ENCODE measurements around the gene ASTN2. TPM values are rescaled to one million over a fixed set of nuclear protein-coding genes. Genes with fewer than 3 reads are reported as not detected.

Gene ASTN2
- total and polyA plus RNA-seq, 2 experiments from 2014 or later, result 5.8 to 7.5 TPM

DNA sequence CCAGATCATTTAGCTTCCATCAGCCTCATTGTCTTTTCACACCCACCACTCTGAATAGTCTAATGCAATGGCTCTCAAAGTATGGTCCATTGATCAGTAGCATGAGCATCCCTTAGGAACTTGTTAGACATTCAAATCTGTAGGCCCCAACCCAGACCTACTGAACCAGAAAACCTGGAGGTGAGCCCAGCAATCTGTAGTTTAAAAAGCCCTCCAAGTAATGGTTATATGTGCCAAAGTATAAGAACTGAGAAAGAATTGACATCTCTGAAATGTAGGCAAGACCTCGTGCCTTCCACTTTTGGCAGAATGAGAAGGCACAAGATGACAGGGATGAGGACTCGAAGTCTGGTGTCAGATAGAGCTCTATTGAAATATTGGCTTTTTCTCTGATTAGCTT, 460.1 kb downstream of the ASTN2 start:
- H3K79me2 ChIP-seq (ENCODE audit: insufficient read depth), result no peaks in the 10 kb centered on the region
- WGBS, 2 experiments (ENCODE audit: low coverage in 1 of 2, low lambda C conversion rate in 2 of 2, missing lambda C conversion rate in 2 of 2), result 42 to 59% methylated on average over 2 of the region's 2 CpGs
- in situ Hi-C loops (cut with MboI), result no loop called here
- no peaks in the 10 kb centered on the region for H3K9me2 ChIP-seq (ENCODE audit: insufficient read depth)
- H3K36me3 ChIP-seq (ENCODE audit: low read depth), result no peaks in the 10 kb centered on the region
- H4K20me1 ChIP-seq (ENCODE audit: insufficient read depth), result no peaks in the 10 kb centered on the region
- no peak overlapping the region for H3K9ac ChIP-seq
- H3K27me3 ChIP-seq (replicated peaks; ENCODE audit: insufficient read depth), result no peaks in the 10 kb centered on the region
- H3K4me3 ChIP-seq, result no peak overlapping the region
- peaks cover 16% of the 10 kb centered on the region for H3K4me1 ChIP-seq (ENCODE audit: insufficient read depth)
- H3F3A ChIP-seq (ENCODE audit: insufficient read depth), result peaks cover 12% of the 10 kb centered on the region
- H3K27ac ChIP-seq, result no peak overlapping the region
- no peak for TF ChIP-seq EZH2phosphoT487 (IDR thresholded peaks at IDR 0.05; ENCODE audit: insufficient read depth, low read depth)
- no peak for TF ChIP-seq EZH2 (IDR thresholded peaks at IDR 0.05; ENCODE audit: insufficient read depth, poor library complexity, severe bottlenecking)
- no peak overlapping the region for H3K4me2 ChIP-seq (ENCODE audit: unreplicated experiment)
- no peak overlapping the region for H2AFZ ChIP-seq
- no peak for DNase-seq
- H3K9me3 ChIP-seq (ENCODE audit: low read depth), result no peaks in the 10 kb centered on the region

DNA sequence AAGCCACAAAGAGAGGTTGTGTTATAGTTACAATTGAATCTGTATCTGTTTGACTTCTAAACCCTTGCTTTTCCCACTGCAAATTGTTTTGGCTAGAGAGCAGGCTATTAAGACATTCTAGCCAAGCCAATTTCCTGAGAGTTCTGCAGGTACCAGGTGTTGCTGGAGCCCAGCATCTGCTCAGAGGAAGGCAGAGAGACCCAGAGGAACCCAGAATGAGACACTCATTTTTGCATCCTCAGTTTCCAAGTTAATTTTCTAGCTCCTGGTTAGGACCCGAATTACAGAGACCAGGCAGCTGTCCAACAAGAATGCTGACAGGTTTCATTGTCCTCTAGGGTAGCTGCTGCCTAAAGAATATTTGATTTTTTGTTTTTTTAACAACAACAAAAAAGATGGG, 461.6 kb downstream of the ASTN2 start:
- 54 to 59% methylated on average over 1 of the region's 1 CpG for WGBS, 2 experiments (ENCODE audit: low coverage in 1 of 2, low lambda C conversion rate in 2 of 2, missing lambda C conversion rate in 2 of 2)
- Histone ChIP-seq H4K20me1 (ENCODE audit: insufficient read depth) (no peaks in the 10 kb centered on the region), H3K4me3 (no peak overlapping the region), H3K27ac (no peak overlapping the region), H3K9ac (no peak overlapping the region), H3K4me2 (ENCODE audit: unreplicated experiment) (no peak overlapping the region), H3K79me2 (ENCODE audit: insufficient read depth) (no peaks in the 10 kb centered on the region), H3K4me1 (ENCODE audit: insufficient read depth) (peaks cover 16% of the 10 kb centered on the region), H3K9me2 (ENCODE audit: insufficient read depth) (no peaks in the 10 kb centered on the region), H3F3A (ENCODE audit: insufficient read depth) (peaks cover 12% of the 10 kb centered on the region), H3K36me3 (ENCODE audit: low read depth) (no peaks in the 10 kb centered on the region), H3K27me3 (replicated peaks; ENCODE audit: insufficient read depth) (no peaks in the 10 kb centered on the region), H3K9me3 (ENCODE audit: low read depth) (no peaks in the 10 kb centered on the region), H2AFZ (no peak overlapping the region)
- TF ChIP-seq EZH2phosphoT487 (IDR thresholded peaks at IDR 0.05; ENCODE audit: insufficient read depth, low read depth) (no peak), EZH2 (IDR thresholded peaks at IDR 0.05; ENCODE audit: insufficient read depth, poor library complexity, severe bottlenecking) (no peak)
- in situ Hi-C loops (cut with MboI), result no loop called here
- DNase-seq, result no peak

DNA sequence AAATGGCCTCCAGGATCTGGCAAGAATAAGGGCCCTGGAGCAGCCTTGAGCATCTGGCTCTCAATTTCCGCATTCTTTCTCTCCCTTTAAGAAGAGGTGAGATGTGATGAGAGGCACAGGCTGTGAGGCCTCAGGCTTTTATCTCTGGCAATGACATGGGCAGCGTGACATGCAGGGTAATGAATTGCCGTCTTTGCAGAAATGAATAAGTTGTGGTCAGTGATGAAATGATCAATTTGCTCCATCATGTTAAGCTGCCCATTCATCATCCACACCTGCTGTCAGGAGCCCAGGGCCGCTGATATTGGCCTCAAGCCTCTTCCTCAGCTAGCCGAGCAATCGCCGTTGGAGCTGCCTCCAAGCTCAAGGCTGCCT, 462.4 kb downstream of the ASTN2 start:
- WGBS, 2 experiments (ENCODE audit: low coverage in 1 of 2, low lambda C conversion rate in 2 of 2, missing lambda C conversion rate in 2 of 2), result 51% methylated on average over 7 of the region's 7 CpGs
- Histone ChIP-seq H3K4me2 (ENCODE audit: unreplicated experiment) (no peak overlapping the region), H3K27ac (peak overlapping the region; percentile 51)

GRCh38 chr9:116951588-116952435, 463.0 kb downstream of the ASTN2 start:
- Histone ChIP-seq H3K4me3 (no peak overlapping the region), H3K79me2 (ENCODE audit: insufficient read depth) (no peaks in the 10 kb centered on the region), H3K36me3 (ENCODE audit: low read depth) (no peaks in the 10 kb centered on the region), H3K27me3 (replicated peaks; ENCODE audit: insufficient read depth) (no peaks in the 10 kb centered on the region; the same call in 1 of the 2 replicates), H4K20me1 (ENCODE audit: insufficient read depth) (no peaks in the 10 kb centered on the region), H3K9me3 (ENCODE audit: low read depth) (no peaks in the 10 kb centered on the region), H3K27ac (peak overlapping the region; percentile 51), H3K9me2 (ENCODE audit: insufficient read depth) (no peaks in the 10 kb centered on the region), H3K4me2 (ENCODE audit: unreplicated experiment) (peak overlapping the region; percentile 35), H3K4me1 (ENCODE audit: insufficient read depth) (peaks cover 16% of the 10 kb centered on the region), H3F3A (ENCODE audit: insufficient read depth) (peaks cover 12% of the 10 kb centered on the region), H2AFZ (no peak overlapping the region; the same call in 1 of the 2 replicates), H3K9ac (no peak overlapping the region)
- DNase-seq, result peak; percentile 91
- in situ Hi-C loops (cut with MboI), result no loop called here
- WGBS, 2 experiments (ENCODE audit: low coverage in 1 of 2, low lambda C conversion rate in 2 of 2, missing lambda C conversion rate in 2 of 2), result 1 to 5% methylated on average over 3 of the region's 3 CpGs
- TF ChIP-seq EZH2 (IDR thresholded peaks at IDR 0.05; ENCODE audit: insufficient read depth, poor library complexity, severe bottlenecking) (no peak), EZH2phosphoT487 (IDR thresholded peaks at IDR 0.05; ENCODE audit: insufficient read depth, low read depth) (no peak)

More for the DNA sequence above, 462.4 kb downstream of the ASTN2 start:
- Histone ChIP-seq H3K79me2 (ENCODE audit: insufficient read depth) (no peaks in the 10 kb centered on the region), H3K36me3 (ENCODE audit: low read depth) (no peaks in the 10 kb centered on the region), H2AFZ (no peak overlapping the region; the same call in 1 of the 2 replicates), H3F3A (ENCODE audit: insufficient read depth) (peaks cover 12% of the 10 kb centered on the region), H3K9me2 (ENCODE audit: insufficient read depth) (no peaks in the 10 kb centered on the region), H3K9me3 (ENCODE audit: low read depth) (no peaks in the 10 kb centered on the region), H3K4me3 (no peak overlapping the region), H3K27me3 (replicated peaks; ENCODE audit: insufficient read depth) (no peaks in the 10 kb centered on the region; the same call in 1 of the 2 replicates), H3K4me1 (ENCODE audit: insufficient read depth) (peaks cover 16% of the 10 kb centered on the region), H3K9ac (no peak overlapping the region), H4K20me1 (ENCODE audit: insufficient read depth) (no peaks in the 10 kb centered on the region)
- in situ Hi-C loops (cut with MboI), result no loop called here
- no peak for DNase-seq
- TF ChIP-seq EZH2phosphoT487 (IDR thresholded peaks at IDR 0.05; ENCODE audit: insufficient read depth, low read depth) (no peak), EZH2 (IDR thresholded peaks at IDR 0.05; ENCODE audit: insufficient read depth, poor library complexity, severe bottlenecking) (no peak)

Measured in GM23248 (cell line).